ENCODE measurements around the gene ABCA4.

Gene ABCA4

GRCh38 chr1:94083681-94084080 lies 37.3 kb downstream of the ABCA4 start:
- DNase-seq (ENCODE audit: low read depth), result no peak

DNA sequence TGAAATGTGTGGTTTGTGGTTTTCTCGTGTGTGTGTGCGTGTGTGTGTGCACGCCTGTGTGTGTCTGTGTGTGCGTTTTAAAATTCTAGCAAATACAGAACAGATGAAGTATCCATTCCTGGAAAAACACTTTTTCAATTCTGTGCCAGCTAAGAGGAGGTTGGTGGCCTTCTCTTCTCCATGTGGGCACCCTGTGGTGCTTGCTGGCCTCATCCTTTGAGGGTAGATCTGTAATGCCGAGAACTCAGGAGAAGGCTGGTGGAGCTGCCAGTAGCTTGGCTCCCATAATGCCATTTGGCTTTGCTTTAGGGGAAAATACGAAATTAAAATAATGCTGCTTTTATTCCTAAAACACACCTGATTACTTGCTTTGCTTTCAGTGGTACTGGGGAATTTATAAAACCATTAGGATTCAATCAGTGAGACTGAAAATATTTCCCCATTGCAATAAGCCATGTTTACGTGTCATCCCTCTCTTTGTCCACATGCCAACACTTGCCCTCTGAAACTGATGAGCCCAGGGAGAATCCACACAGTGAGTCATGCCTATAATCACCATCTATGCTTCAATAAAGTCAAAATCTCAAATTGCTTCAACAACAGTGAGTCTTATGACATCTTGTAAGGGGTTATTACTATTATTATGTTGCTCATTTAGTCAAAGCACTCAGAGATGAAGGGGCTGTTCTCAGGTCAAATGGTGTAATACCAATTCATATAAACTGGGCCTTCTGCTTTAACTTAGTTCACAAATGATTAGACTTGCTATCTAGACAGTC lies 39.2 kb downstream of the ABCA4 start:
- DNase-seq (ENCODE audit: low read depth), result no peak

GRCh38 chr1:94079989-94080388 lies 41.0 kb downstream of the ABCA4 start:
- DNase-seq (ENCODE audit: low read depth), result no peak

DNA sequence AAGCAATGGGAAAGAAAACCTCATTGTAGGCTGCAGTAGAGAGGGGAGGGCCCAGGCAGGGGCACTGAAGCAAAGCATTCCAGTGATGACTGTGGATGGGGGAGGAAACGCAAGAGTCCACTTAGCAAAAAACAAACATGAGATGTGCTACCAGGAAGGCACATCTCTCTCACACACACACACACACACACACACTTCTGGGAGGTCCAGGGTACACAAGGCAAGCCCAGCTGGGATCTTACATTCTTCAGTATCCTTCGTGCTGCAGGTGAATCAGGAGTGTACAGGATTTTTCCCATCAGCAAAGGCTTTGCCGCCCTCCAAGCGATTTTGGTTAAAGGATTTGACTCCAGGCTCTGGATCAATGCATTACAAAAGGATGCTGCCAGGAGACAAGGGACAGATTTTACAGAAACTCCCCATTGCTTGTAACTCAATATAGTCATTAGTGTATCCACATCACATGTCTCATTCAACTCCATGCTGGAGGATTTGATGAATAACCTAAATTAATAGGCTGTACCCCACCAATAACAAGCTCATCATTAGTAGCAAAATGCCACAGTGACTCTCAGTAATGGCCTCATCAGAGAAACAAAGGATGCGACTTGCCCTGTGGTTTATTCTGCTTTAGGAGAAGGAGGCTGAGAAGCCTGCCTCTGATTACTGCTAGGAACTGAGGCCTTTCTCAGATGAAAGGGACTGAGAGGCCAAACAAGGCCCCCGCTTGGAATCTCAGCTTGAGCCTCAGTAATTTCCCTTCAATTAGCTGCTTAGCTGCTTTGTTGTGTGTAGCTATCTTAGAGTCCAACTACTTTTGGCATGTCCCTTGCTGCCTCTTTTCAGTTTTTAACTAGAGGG lies 41.6 kb downstream of the ABCA4 start:
- DNase-seq (ENCODE audit: low read depth), result no peak

DNA sequence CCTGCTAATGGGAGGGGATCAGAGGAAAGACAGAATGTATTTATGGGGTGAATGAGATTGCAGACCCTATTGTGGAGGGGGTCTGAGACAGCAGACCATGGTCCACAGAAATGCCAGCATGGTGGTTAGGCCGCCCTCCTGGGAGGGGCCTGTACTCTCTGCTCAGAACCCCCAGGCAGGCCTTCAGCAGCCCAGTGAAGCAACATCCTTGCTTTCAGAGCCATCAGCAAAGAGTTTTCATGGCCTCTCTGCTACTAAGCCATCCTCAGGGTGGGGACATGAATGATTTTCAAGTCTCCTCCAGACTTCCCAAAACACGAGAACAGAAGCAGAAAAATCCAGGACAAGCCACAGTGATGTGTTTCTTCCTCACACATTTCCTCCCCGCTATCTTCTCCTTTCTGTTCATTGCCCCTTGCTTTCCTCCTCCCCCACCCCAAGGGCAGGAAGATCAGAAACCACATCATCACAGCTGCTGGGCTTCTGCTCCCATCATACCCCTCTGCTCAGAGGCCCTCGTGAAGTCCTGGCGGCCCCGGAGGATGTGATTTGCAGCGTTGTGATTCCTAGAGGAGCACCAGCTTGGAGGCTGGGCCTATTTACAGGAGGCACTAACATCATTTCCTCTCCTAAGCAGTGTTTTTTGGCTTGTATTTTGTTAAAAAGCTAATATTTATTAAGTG lies 48.0 kb downstream of the ABCA4 start:
- DNase-seq (ENCODE audit: low read depth), result no peak

GRCh38 chr1:94071976-94072375 lies 49.0 kb downstream of the ABCA4 start:
- DNase-seq (ENCODE audit: low read depth), result no peak

GRCh38 chr1:94071391-94071790 lies 49.6 kb downstream of the ABCA4 start:
- DNase-seq (ENCODE audit: low read depth), result no peak

- no peak for DNase-seq (ENCODE audit: low read depth)
These were observed 50.1 kb downstream of the ABCA4 start for GRCh38 chr1:94070865-94071264.

GRCh38 chr1:94069919-94070285 lies 51.0 kb downstream of the ABCA4 start:
- no peak for DNase-seq (ENCODE audit: low read depth)

GRCh38 chr1:94068999-94069918 lies 51.7 kb downstream of the ABCA4 start:
- DNase-seq (ENCODE audit: low read depth), result no peak

DNA sequence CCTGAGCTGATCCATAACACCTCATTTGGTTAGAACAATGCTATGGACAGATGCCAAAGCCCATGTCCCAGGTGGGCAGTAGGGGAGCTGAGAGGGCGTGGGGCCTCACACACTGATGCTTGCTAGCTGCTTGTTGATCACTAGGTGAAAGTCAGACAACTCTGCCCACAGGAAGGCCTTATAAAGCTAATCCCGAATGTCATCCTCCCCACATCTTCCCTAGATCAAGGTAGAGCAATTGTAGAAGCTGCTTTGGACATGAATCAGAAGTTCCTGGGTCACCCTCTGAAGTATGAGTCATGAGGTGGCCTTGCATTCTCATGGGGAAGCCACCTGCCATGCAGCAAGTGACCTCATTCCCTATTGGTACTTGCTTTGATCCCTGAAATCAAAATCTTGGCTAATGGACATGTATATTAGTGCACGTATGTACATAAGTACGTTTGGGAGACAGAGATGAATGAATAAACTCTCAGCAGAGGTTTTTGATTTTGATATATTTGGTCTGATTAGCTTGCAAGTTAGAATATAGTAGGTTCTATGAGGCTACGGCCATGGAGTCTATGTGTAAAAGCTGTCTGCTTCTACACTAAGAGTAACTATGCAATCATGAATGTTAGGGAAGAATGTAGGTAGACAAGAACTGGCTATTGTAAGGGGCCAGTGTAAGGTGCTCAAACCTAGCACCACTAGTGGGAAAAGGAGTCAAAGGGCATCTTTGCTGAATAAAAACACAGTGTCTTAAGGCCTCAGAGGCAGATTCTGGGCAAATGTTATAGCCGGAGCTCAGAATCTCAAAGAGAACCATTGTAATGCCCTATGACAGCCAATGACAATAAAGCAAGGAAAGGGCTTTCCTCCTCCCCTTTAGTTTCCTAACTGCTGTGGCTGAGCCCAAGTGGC lies 52.6 kb downstream of the ABCA4 start:
- no peak for DNase-seq (ENCODE audit: low read depth)

- no peak for DNase-seq (ENCODE audit: low read depth)
These were observed 53.8 kb downstream of the ABCA4 start for GRCh38 chr1:94067196-94067595.

DNA sequence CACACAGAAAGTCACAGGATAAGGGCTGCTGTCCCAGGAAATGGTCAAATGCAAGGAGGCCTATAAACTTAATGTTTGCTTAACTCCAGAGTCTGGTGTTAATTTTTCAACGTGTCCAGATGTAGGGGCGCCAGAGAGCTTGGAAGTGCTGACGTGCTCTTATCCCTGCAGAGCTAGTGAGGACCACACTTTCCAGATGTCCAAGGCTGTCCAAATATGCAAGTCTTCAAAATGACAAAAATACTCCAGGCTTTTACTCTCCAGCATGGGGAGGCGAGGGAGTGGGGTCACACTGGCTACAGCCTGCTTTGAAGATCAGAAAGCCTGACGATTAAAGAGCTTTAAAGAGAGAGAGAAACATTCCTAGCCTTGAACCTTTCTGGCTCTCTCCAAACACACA lies 57.6 kb downstream of the ABCA4 start:
- DNase-seq (ENCODE audit: low read depth), result no peak

DNA sequence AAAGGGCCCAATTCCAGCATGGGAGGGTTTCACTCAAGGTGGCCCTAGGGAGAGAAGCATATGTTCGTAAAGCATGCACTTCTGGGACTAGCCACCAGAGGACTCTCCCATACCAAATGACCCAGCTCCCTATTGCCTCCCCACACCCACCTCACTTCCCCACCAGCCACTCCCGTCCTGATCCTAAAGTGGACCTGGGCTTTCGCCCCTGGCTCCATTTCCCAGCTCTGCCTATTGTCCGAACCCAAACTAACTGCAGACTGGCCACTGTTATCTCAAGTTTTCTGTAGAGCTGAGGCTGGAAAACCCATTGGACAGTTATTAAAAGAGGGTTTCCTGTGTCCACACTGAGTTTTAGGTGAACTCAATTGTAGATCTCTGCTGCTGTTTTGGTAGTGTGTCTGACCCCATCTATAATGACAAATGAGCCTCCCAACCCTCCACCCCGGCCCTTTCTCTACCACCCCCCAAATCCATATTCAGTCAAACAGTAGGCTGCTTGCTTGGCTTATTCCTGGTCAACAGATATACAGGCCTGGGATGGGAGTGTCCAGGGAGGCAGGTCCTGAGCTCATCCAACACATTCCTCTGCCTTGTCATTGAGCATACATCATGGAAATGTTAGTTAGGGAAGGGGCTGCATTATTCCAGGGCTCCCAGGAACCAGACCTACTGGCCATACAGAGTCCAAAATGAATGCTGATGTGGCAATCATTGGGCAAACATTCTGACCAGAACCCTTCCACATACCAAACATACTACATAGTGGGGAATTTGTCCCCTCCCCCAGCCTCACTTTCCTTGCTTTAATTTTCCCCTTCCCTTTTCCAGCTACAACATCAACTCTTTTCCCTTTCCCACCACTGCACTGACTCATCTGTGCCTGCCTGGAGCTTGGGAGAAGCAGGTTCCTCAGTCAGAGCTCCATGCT lies 59.2 kb downstream of the ABCA4 start:
- peak; percentile 1 for DNase-seq (ENCODE audit: low read depth)

DNA sequence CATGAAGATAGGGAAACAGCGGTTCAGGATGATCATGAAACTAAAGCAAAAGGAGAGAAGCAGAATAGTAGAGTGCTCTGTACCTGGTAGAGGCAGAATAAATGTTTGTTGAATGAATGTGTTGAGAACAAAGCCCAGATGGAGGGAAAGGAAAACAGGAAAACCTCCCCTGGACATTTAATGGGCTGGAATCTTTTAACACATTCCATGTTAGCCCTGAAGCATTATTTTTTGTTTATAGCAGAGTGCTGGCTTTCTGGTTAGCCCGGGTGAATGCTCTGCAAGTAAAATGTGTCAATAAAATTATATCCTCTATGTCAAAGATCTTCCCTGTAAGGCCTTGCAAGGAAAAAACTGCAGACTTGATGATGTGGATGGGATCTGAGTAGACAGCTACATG lies 60.2 kb downstream of the ABCA4 start:
- DNase-seq (ENCODE audit: low read depth), result no peak

GRCh38 chr1:94058766-94059165 lies 62.2 kb downstream of the ABCA4 start:
- DNase-seq (ENCODE audit: low read depth), result no peak

DNA sequence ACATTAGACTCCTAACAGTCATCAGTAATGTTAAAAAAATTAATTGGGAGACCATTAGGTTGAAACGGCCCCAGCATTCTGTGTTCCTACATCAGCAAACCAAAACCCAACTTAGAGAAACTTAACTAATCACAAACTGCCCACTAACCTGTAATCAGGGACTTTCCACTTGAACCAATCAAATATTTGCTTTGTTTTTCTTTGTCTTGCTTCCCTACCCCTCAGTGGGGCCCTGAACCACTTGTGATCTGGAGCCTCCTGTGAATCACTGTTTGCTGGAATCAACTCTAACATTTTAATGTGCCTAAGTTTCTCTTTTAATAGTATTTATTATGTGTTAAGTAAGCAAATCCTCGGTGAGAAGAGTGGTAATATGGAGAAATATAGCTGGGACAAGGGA lies 64.0 kb downstream of the ABCA4 start:
- DNase-seq (ENCODE audit: low read depth), result no peak

DNA sequence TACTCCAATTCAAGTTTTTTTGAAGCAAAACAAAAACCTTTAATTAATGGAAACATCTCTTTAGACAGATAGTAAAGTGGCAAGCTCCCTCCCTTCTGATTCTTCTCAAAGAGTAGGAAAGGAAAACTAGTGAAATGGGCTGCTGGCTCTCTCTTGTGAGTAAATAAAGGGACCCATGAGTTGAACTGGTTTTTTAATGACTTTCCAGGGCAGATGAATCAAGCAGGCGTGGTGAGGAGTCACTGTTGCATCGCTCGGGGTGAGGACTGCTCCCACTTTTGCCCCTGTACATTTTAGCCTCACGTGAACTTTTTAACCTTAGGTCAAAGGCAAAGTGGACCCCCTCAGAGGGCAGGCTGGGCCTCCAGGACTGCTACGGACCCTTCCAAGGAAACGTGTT lies 64.8 kb downstream of the ABCA4 start:
- no peak for DNase-seq (ENCODE audit: low read depth)

GRCh38 chr1:94055459-94056122 lies 65.4 kb downstream of the ABCA4 start:
- DNase-seq (ENCODE audit: low read depth), result no peak
